H1 (cell line): ENCODE data around the gene FMN2.

ENCODE experiments used
- CTCF ChIP-seq, 3 experiments: IDR thresholded peaks; 1 replicate in 2 of 3; 2 replicates in 1 of 3; pipeline versions ENCODE4 v1.5.1 to v1.6.1; 2011; ENCODE audit warnings: low read length in 3 of 3, mild to moderate bottlenecking in 3 of 3, inconsistent platforms in 2 of 3, low read depth in 1 of 3, moderate library complexity in 1 of 3; ENCODE audit not compliant: insufficient read depth in 1 of 3; ENCODE audit errors: control extremely low read depth in 1 of 3
- EZH2 ChIP-seq: fragments of 200-600 bp; sonication (generic); IDR thresholded peaks from 2 replicates; pipeline ENCODE4 v1.7.1; 2012; ENCODE audit warnings: low read depth, mild to moderate bottlenecking, moderate library complexity, low read length, inconsistent platforms; ENCODE audit not compliant: severe bottlenecking
- GTF2F1 ChIP-seq: IDR thresholded peaks from 2 replicates; pipeline ENCODE4 v1.6.1; 2012; ENCODE audit warnings: low read depth, low read length, improper control_type of control experiment, borderline replicate concordance
- JUN ChIP-seq: IDR thresholded peaks from 2 replicates; pipeline ENCODE4 v1.6.1; 2011; ENCODE audit warnings: low read depth, mild to moderate bottlenecking, improper control_type of control experiment, low read length
- POLR2A ChIP-seq, 2 experiments: IDR thresholded peaks; 1 replicate in 1 of 2; 2 replicates in 1 of 2; pipeline ENCODE4 v1.6.1; 2011; ENCODE audit warnings: low read depth in 2 of 2, low read length in 2 of 2, mild to moderate bottlenecking in 2 of 2; ENCODE audit errors: control extremely low read depth in 1 of 2
- POLR2AphosphoS5 ChIP-seq: IDR thresholded peaks from 2 replicates; pipeline ENCODE4 v1.6.1; 2011; ENCODE audit warnings: low read depth, low read length
- RAD21 ChIP-seq, 2 experiments: IDR thresholded peaks in 1 of 2; conservative IDR thresholded peaks in 1 of 2; 2 replicates each; pipeline ENCODE4 v1.6.1; 2011; ENCODE audit warnings: low read depth in 2 of 2, low read length in 2 of 2, improper control_type of control experiment in 1 of 2, inconsistent platforms in 1 of 2, mild to moderate bottlenecking in 1 of 2, moderate library complexity in 1 of 2
- SP2 ChIP-seq: IDR thresholded peaks from 2 replicates; pipeline ENCODE4 v1.6.1; 2012; ENCODE audit warnings: mild to moderate bottlenecking, low read length, inconsistent platforms
- SP4 ChIP-seq: IDR thresholded peaks from 2 replicates; pipeline ENCODE4 v1.6.1; 2012; ENCODE audit warnings: low read length, inconsistent platforms
- TAF7 ChIP-seq: optimal IDR thresholded peaks from 2 replicates; pipeline ENCODE3; 2011; ENCODE audit warnings: low read depth, mild to moderate bottlenecking, inconsistent platforms, low read length, moderate library complexity, borderline replicate concordance
- USF2 ChIP-seq: IDR thresholded peaks from 2 replicates; pipeline ENCODE4 v1.6.1; 2011; ENCODE audit warnings: low read length, improper control_type of control experiment
- ZNF274 ChIP-seq: IDR thresholded peaks from 2 replicates; pipeline ENCODE4 v1.7.0; 2012; ENCODE audit warnings: low read length, borderline replicate concordance; ENCODE audit errors: extremely low read depth

GRCh38 chr1:240387051-240387450 lies 295.4 kb downstream of the FMN2 start:
- TF ChIP-seq RAD21 (IDR thresholded peaks at IDR 0.05 in 1 of 2, conservative IDR thresholded peaks at IDR 0.05 in 1 of 2; ENCODE audit: low read depth in 2 of 2, low read length in 2 of 2): no peak
- no peak for TF ChIP-seq POLR2AphosphoS5
- TF ChIP-seq SP4: no peak
- no peak for TF ChIP-seq JUN
- TF ChIP-seq EZH2: no peak
- TF ChIP-seq POLR2A (IDR thresholded peaks at IDR 0.05; ENCODE audit: control extremely low read depth in 1 of 2, low read depth in 2 of 2, low read length in 2 of 2): no peak
- no peak for TF ChIP-seq CTCF (IDR thresholded peaks at IDR 0.05; ENCODE audit: control extremely low read depth in 1 of 3, insufficient read depth in 1 of 3, low read depth in 1 of 3, low read length in 3 of 3)
- TF ChIP-seq GTF2F1: no peak
- no peak for TF ChIP-seq SP2
- TF ChIP-seq TAF7: no peak
- no peak for TF ChIP-seq USF2
- no peak for TF ChIP-seq ZNF274
